AG09319 (cell line): ENCODE measurements around the gene PALS1.

Source experiments
- DNase-seq: peaks from one replicate; pipeline ENCODE4 v3.0.0-alpha.2; 2010; ENCODE audit warnings: low read depth; ENCODE audit errors: extremely low read depth
- TF ChIP-seq, protein P1 (sequence below): IDR thresholded peaks from 2 replicates; pipeline ENCODE4 v1.5.1; 2011; ENCODE audit warnings: low read depth, mild to moderate bottlenecking, inconsistent platforms, low read length, moderate library complexity

PALS1 gene

DNA sequence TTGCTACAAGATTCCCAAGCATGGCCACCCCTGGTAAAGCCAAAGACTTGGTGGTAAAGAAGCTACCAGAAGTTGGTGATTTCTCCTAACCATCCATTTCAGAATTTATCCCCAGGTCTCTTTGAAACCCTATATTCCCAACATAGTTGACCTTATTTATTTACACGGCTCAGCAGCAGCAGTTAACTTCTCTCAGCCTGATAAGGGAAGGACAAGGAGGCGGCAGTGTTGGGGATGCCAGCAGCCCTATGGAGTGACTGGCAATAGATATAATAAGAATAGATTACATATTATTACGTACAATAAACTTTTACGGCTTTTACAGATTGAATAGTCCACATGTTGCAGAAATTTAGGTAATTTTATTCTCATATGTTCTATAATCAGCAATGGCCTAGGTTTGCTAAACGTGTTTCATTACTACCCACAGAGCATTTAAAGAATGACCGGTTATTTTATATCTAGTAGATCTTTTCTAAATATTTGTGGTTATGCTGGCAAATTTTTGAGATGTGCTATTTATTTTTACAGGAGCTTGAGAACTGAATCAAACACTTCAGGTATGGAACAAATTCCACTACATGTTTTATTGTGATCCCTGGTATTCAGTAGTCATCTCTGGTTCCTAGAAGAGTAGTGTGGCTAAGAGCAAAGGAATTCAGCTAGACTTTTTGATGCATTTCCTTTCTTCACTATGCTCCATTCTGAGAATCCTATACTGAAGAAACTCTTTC, 19.8 kb upstream of the PALS1 start:
- no peak for DNase-seq
- TF ChIP-seq, protein P1, sequence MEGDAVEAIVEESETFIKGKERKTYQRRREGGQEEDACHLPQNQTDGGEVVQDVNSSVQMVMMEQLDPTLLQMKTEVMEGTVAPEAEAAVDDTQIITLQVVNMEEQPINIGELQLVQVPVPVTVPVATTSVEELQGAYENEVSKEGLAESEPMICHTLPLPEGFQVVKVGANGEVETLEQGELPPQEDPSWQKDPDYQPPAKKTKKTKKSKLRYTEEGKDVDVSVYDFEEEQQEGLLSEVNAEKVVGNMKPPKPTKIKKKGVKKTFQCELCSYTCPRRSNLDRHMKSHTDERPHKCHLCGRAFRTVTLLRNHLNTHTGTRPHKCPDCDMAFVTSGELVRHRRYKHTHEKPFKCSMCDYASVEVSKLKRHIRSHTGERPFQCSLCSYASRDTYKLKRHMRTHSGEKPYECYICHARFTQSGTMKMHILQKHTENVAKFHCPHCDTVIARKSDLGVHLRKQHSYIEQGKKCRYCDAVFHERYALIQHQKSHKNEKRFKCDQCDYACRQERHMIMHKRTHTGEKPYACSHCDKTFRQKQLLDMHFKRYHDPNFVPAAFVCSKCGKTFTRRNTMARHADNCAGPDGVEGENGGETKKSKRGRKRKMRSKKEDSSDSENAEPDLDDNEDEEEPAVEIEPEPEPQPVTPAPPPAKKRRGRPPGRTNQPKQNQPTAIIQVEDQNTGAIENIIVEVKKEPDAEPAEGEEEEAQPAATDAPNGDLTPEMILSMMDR = no peak

DNA sequence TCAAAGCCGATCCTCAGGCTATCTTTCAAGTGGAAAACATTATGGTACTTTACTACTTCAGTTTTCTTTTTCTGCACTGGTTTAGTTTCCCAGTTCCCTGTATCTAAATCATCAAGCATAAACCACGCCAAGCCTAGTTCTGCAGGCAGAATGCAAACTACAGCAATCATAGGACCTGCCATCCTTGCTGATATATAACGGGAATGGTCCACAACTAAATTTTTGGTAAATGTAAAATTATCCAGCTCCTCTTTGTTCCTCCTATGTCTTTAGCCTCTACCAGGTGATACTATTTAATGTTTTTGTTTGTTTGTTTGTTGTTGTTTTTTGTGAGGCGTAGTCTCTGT, 19.3 kb upstream of the PALS1 start:
- no peak for DNase-seq
- TF ChIP-seq, protein P1 = no peak

DNA sequence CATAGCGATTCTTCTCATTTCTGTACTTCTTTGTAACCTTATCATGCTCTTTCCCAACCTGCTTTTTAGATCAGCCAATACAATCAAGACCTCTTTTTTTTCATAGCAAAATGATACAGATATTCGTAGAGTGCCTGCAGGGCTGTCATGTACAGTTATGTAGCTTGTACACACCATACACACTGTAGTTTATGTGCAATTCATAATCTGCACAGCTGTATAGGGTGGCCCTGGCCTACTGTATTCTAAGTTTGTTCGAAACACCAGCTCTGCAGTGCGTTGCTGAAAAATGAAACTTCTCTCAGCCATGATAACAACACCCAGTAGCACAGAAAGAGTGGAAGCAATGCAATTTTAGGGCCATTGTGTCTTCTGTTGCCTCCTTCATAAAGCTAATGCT, 15.7 kb upstream of the PALS1 start:
- TF ChIP-seq, protein P1 = no peak
- no peak for DNase-seq

DNA sequence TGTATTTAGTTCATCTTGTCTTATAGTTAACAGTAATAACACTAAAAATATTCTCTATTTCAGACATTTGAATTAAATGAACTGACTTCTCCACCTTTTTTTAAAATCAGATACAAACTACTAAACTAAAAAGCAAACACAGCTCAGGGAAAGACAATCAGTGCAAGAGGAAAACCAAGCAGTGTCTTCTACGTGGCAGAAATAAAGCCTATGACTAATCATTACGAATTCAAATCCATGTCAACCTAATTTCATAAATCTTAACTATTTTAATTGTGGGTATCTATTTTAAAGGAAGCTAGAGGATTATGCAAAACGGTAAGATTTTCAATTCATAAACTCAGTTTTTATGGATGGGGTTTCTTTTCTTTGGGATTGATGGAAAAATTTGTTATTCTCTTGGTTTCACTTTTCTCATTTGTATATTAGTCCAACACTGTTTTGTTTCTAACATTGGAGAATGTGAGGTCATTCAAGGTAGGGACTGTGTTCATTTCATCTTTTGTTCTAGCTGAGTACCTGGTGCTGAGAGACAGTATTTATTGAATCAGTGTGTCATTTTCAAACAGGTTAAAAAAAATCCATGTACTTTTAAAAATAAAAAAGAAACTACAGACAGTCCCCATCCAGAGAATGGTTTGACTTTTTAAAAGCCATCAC, 12.8 kb upstream of the PALS1 start:
- no peak for DNase-seq
- TF ChIP-seq, protein P1 = no peak

DNA sequence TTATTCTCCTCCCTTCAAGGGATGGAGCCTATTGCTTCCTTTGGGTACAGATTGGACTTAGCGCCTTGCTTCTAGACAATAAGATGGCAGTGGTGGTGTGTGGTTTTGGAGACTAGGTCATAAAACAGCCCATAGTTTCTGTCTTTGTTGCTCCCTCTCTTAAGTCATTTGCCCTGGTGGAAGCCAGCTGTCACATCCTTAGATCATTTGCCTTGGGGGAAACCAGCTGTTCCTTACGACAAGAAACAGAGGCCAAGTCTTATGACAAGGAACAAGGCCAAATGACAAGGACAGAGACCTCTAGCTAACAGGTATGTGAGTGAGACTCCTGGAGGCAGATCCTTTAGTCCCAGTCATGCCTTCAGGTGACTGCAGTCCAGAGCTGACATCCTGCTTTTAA, 9.2 kb upstream of the PALS1 start:
- TF ChIP-seq, protein P1 = no peak
- no peak for DNase-seq

DNA sequence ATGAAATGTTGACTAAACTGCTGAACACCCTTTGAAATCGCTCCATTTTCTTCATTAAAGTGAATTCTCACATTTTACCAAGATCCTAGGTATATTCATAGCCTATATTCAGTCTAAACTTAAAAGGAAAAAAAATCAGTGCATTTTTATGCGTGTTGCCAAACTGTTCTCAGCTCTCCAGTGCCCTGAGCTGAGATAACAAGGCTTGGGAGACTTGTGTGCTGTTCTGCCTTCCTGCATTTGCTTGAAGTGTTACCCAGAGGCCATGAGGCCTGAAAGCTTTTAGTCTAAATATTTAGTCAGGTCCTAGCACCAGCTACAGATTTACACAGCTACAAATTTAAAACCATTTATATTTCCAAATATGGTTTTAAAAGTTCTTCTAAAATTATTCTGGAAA, 8.6 kb upstream of the PALS1 start:
- no peak for DNase-seq
- TF ChIP-seq, protein P1 = no peak

DNA sequence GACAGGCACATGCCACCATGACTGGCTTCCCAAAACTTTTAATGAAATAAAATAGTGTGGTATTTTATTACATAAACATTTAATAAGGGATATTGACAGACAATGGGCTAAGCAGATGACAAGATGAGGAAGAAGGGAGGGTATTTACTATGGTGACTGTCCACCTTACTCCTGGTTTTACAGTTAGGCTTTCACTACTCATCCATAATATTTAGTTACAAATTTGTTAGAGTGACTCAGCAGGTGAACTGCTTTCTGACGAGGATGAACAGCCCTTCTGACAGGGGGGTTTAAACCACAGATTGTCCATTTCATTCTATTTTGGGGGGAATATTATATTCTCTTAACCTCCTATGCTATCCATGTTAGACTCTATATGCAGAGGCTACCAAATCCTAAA, 3.6 kb upstream of the PALS1 start:
- TF ChIP-seq, protein P1 = no peak
- no peak for DNase-seq
